Fibroblast of lung (primary cell): ENCODE measurements around the gene TNIK. TPM values are rescaled to one million over a fixed set of nuclear protein-coding genes. Genes with fewer than 3 reads are reported as not detected.

Experiments
- DNase-seq, 2 donors: peaks; one replicate each; pipeline versions ENCODE4 v3.0.0 to v3.0.0-alpha.2; 2010; ENCODE audit warnings: low read depth in 2 of 2
- H2AFZ ChIP-seq: 2 replicates; pipeline ENCODE4 v1.5.1; 2012; ENCODE audit warnings: low read length, control low read depth, inconsistent platforms
- H3K27ac ChIP-seq: 2 replicates; pipeline ENCODE4 v1.5.1; 2011; ENCODE audit warnings: low read length, control low read depth; ENCODE audit not compliant: insufficient read depth
- H3K27me3 ChIP-seq: 2 replicates; pipeline ENCODE4 v1.5.1; 2011; ENCODE audit warnings: mild to moderate bottlenecking, low read length; ENCODE audit not compliant: control insufficient read depth, insufficient read depth
- H3K36me3 ChIP-seq: 2 replicates; pipeline ENCODE4 v1.5.1; 2011; ENCODE audit warnings: low read length; ENCODE audit not compliant: control insufficient read depth, insufficient read depth
- H3K4me1 ChIP-seq: 2 replicates; pipeline ENCODE4 v1.5.1; 2011; ENCODE audit warnings: low read length; ENCODE audit not compliant: control insufficient read depth, insufficient read depth; ENCODE audit errors: extremely low read depth
- H3K4me2 ChIP-seq: 2 replicates; pipeline ENCODE4 v1.5.1; 2011; ENCODE audit warnings: low read length, control low read depth; ENCODE audit not compliant: insufficient read depth; ENCODE audit errors: extremely low read depth
- H3K4me3 ChIP-seq, 4 experiments: fragments of 200-600 bp in 1 of 4; sonication (generic) in 1 of 4; replicated peaks in 1 of 4; 2 replicates each; pipeline ENCODE4 v1.5.1; 2011 to 2016; ENCODE audit warnings: low read length in 4 of 4, low read depth in 3 of 4, mild to moderate bottlenecking in 3 of 4, control low read depth in 2 of 4, inconsistent platforms in 1 of 4, mixed read lengths in 1 of 4; ENCODE audit not compliant: insufficient read depth in 1 of 4; ENCODE audit errors: control extremely low read depth in 1 of 4
- H3K79me2 ChIP-seq: 2 replicates; pipeline ENCODE4 v1.5.1; 2012; ENCODE audit warnings: mild to moderate bottlenecking, low read length, inconsistent platforms; ENCODE audit not compliant: control insufficient read depth, insufficient read depth
- H3K9ac ChIP-seq: 2 replicates; pipeline ENCODE4 v1.5.1; 2011; ENCODE audit warnings: mild to moderate bottlenecking, low read length, control low read depth; ENCODE audit not compliant: insufficient read depth
- H3K9me3 ChIP-seq: 2 replicates; pipeline ENCODE4 v1.5.1; 2012; ENCODE audit warnings: low read depth, low read length; ENCODE audit not compliant: control insufficient read depth, insufficient read depth
- H4K20me1 ChIP-seq: 2 replicates; pipeline ENCODE4 v1.5.1; 2011; ENCODE audit warnings: low read length; ENCODE audit not compliant: control insufficient read depth, insufficient read depth; ENCODE audit errors: extremely low read depth
- CTCF ChIP-seq, 2 donors: IDR thresholded peaks in 1 of 2; conservative IDR thresholded peaks in 1 of 2; 1 replicate in 1 of 2; 2 replicates in 1 of 2; pipeline ENCODE4 v1.5.1; 2011 to 2012; ENCODE audit warnings: low read length in 2 of 2, control low read depth in 1 of 2, inconsistent platforms in 1 of 2, low read depth in 1 of 2, mild to moderate bottlenecking in 1 of 2
- EZH2 ChIP-seq: IDR thresholded peaks from 2 replicates; pipeline ENCODE4 v1.5.1; 2012; ENCODE audit warnings: low read length, control low read depth, mild to moderate bottlenecking; ENCODE audit errors: missing control alignments
- polyA plus RNA-seq, 2 donors: library from polyadenylated mRNA; depleted of rRNA in 1 of 2; stranded (reverse) in 1 of 2; unstranded in 1 of 2; fragments of >200 nt; gene quantifications; 2 replicates each; pipeline ENCODE4 v1.2.1, GENCODE V29; 2011 to 2012; ENCODE audit warnings: missing spikeins in 1 of 2
- total RNA-seq: library from RNA; depleted of rRNA; stranded (reverse); fragments of >200 nt; gene quantifications from 2 replicates; pipeline ENCODE4 v1.2.1, GENCODE V29; 2014

TNIK gene
- total and polyA plus RNA-seq, 2 donors (not counting 1 experiment from before 2014, with no cell fraction given), result 13.8 to 39.3 TPM

DNA sequence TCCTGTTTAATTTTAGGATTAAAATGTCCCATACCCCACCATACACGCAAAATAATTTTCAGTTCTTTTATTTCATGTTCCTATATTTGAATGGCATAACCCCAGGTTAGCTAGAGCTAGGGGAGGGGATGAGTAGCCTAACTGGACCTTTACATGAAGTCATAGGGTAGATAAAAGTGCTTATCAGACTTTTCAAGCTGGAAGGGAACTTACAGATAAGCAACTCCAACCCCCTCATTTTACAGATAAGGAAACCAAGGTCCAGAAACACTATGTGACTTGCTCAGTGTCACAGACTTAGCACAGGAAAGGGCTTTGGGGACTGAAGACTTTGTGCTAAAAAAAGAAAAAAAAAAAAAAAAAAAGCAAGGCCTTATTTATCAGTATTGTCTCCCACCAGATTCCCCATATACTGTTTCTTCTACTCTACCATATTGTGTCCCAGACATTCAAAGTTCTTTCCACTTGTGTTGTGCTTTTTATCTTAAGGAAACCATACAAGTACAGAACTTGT lies 10.6 kb upstream of the TNIK start:
- Histone ChIP-seq H4K20me1 (no peaks in the 10 kb centered on the region), H3K9ac (no peak overlapping the region), H3K4me3 (no peak overlapping the region), H2AFZ (no peak overlapping the region), H3K27me3 (no peaks in the 10 kb centered on the region), H3K4me1 (no peaks in the 10 kb centered on the region), H3K9me3 (no peaks in the 10 kb centered on the region), H3K27ac (no peak overlapping the region), H3K36me3 (no peaks in the 10 kb centered on the region), H3K79me2 (no peaks in the 10 kb centered on the region), H3K4me2 (no peak overlapping the region)
- TF ChIP-seq EZH2 (no peak), CTCF (conservative IDR thresholded peaks at IDR 0.05 in 1 of 2, IDR thresholded peaks at IDR 0.05 in 1 of 2; ENCODE audit: low read depth in 1 of 2, low read length in 2 of 2) (no peak)
- DNase-seq, result no peak

DNA sequence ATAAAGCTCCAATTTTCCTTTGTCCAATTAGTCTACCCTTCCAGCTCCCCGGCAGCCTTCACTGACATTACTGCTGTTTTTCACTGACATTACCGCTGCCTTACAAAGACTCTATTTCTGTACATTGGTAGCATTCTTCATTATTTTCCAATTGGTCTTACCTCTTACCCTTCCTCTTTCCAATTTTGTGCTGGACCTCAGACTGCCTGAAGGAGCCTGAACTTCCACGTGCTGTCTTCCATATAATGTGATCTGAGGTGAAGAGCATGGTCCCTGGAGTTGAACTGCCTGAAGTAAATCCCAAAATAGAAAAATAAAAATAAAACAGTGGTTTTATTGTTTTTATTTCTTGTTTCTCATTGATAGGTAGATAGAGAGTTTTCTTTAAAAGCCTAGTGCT lies 9.2 kb upstream of the TNIK start:
- H3K36me3 ChIP-seq, result no peaks in the 10 kb centered on the region
- no peak overlapping the region for H3K4me3 ChIP-seq
- no peak overlapping the region for H3K4me2 ChIP-seq
- no peaks in the 10 kb centered on the region for H4K20me1 ChIP-seq
- H3K4me1 ChIP-seq, result no peaks in the 10 kb centered on the region
- no peaks in the 10 kb centered on the region for H3K27me3 ChIP-seq
- no peaks in the 10 kb centered on the region for H3K79me2 ChIP-seq
- no peak overlapping the region for H2AFZ ChIP-seq
- H3K27ac ChIP-seq, result no peak overlapping the region
- DNase-seq, result no peak
- no peak for TF ChIP-seq EZH2
- no peak for TF ChIP-seq CTCF (conservative IDR thresholded peaks at IDR 0.05 in 1 of 2, IDR thresholded peaks at IDR 0.05 in 1 of 2; ENCODE audit: low read depth in 1 of 2, low read length in 2 of 2)
- no peaks in the 10 kb centered on the region for H3K9me3 ChIP-seq
- H3K9ac ChIP-seq, result no peak overlapping the region

GRCh38 chr3:171468296-171468906 lies 8.2 kb upstream of the TNIK start:
- Histone ChIP-seq H3K9ac (no peak overlapping the region), H3K27ac (no peak overlapping the region), H3K4me2 (no peak overlapping the region), H3K27me3 (no peaks in the 10 kb centered on the region), H3K4me3 (no peak overlapping the region), H2AFZ (no peak overlapping the region), H3K36me3 (no peaks in the 10 kb centered on the region), H3K9me3 (no peaks in the 10 kb centered on the region), H3K4me1 (no peaks in the 10 kb centered on the region), H4K20me1 (no peaks in the 10 kb centered on the region), H3K79me2 (no peaks in the 10 kb centered on the region)
- no peak for DNase-seq
- TF ChIP-seq CTCF (conservative IDR thresholded peaks at IDR 0.05 in 1 of 2, IDR thresholded peaks at IDR 0.05 in 1 of 2; ENCODE audit: low read depth in 1 of 2, low read length in 2 of 2), result no peak
